NCI-H146 treated with DMSO at 0.1 percent for 48 hours (cell line): ENCODE data around the gene DPF3.

ENCODE experiments used
- DNase-seq: peaks from one replicate; lab custom pipeline; 2025; ENCODE audit not compliant: unreplicated experiment; lab: John Stamatoyannopoulos, UW

Gene DPF3

GRCh38 chr14:72904840-72905561, 11.1 kb upstream of the DPF3 start:
- no peak for DNase-seq

DNA sequence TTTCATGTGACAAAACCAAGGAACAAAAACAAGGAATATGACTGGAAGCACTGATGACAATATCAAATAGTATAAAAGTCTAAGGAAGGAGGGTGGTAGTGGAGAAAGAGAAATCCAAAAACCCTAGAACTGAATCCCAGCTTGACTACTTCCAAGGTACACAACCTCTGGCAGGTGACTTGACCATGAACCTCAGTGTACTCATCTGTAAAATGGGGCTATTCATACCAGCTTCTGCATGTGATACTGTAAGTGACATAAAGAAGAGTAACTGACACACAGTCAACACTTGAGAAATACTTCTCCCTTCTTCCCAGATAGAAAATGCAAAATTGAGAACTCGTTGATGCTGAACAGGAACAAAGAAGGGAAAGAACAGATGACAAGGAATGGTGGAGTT, 10.3 kb upstream of the DPF3 start:
- no peak for DNase-seq

DNA sequence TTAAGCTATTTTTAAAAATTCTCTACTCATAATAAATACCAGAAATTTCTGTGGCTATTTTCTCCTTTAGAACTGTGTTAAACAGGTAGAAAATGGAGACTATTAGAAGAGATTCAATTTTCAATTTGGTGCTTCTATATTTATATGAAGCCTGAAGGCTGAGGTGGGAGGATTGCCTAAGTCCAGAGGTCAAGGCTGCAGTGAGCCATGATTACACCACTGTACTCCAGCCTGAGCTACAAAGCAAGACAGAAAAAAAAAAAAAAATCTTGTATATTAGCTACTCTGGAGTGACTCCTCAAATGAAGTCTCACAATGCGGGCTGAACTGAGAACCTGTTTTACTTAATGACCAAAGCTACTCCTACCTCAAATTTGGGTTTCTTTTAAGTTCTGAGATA, 9.8 kb upstream of the DPF3 start:
- no peak for DNase-seq

DNA sequence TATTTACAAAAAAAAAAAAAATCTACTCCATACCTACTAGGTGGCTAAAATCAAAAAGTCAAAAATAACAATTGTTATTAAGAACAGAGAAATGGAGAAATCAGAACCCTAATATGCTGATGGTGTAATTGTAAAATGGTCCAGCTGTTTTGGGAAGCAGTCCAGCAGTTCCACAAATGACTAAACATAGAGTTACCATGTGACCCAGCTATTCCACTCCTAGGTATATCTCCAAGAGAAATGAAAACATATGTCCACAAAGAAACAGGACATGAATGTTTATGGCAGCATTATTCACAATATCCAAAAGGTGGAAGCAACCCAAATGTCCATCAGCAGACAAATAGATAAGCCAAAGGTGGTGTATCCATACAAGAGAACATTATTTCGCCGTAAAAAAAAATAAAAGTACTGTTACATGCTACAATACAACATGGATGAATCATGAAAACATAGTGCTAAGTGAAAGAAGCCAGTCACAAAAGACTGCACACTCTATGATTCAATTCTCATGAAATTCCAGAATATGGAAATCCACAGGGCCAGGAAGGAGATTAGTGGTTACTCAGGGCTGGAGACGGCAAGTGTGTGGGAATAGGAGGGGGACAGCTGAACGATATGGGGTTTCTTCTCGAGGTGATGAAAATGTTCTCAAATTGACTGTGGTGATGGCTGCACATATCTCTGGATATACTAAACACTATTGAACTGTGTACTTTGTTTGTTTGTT, 9.1 kb upstream of the DPF3 start:
- DNase-seq: no peak

GRCh38 chr14:72901361-72901760, 7.5 kb upstream of the DPF3 start:
- no peak for DNase-seq

- DNase-seq: no peak
These were observed 4.5 kb upstream of the DPF3 start for GRCh38 chr14:72898448-72898847.

DNA sequence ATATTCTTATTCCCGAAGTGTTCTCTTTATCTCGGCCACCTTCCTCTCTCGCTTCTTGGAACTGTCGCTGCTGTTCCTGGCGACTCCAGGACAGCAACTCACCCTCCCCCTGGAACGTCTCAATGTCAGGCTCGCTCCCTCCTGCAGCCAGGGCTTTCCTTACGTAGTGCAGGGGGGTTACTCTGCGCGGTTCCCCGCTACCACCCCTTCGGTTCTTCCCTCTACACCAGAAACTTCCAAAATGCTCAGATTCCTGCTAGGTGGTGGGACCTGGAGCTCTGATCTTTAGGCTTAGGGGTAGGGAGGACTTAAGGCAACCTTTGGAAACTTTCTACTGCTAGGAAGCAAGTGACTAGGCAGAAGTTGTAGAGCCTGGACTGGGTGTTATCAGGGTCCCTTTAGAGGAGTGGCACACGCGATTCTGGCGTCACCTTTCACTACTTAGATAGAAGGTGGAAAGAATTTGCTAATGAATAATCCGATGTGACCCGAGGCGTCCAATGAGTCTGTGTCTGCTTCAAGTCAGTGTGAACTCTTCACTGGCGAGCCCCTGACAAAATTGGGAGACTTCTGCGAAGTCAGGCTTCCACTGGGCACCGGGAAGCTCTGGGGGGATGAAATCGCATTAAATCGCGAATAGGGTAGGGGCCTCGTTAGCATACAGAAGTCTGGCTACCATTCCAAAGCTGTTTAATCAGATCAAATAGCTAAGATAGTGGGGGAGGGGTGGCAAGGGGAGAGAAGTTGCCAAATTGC, 900 bp upstream of the DPF3 start:
- DNase-seq: no peak

- DNase-seq: no peak
These were observed 372 bp upstream of the DPF3 start for GRCh38 chr14:72894323-72894622.

DNA sequence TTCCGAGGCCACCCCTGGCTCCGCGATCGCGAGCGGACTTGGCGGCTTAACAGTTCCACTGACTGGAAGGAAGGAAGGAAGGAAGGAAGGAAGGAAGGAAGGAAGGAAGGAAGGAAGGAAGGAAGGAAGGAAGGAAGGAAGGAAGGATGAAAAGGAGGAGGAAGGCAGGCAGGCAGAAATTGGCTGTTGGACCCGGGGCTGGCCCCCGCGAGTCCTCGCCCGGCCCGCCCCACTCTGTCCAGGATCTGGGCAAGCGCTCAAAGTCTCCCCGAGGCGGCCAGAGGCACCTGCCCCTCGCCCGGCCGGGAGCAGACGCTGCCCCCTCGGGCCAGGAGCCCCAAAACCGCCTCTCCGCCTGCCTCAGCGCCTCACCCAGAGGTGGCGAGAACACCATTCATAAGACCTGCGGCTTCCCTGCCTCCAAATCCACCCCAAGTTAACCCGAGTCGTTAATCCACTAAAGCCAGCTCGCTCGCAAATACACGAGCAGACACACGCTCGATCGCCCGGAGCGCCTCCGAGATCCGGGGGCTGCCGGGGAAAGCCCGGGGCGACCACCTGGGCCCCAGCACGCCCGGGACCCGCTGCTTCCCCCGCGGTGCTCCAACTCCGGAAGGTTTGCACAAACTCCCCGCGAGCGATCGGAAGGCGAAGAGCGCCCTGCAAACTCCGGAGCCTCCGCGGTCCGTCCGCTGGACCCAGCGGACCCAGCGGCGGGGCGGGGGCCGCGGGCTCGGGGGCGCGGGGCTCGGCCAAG, 844 bp downstream of the DPF3 start:
- DNase-seq: no peak

- no peak for DNase-seq
These were observed 1.6 kb downstream of the DPF3 start for GRCh38 chr14:72892103-72892878.

DNA sequence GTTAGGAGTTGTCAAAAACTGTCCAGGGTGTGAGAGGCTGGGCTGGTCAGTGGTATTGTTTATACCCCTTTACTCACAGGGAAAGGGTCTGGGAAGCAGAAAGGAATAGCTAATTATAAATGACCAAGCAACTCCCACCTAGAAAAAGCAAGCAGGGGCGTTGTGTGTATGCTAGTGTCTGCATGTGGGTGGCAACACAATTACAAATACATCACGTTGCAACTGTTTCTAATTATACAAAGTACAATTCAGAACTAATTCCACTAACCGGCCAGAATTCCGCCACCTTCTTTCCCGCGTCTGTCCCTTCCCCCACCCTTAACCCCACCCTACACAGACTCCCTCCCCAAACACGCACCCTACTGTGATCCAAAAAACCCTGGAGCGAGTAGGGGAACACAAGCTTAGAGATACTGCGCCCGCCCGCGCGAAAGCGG, 2.2 kb downstream of the DPF3 start:
- DNase-seq: no peak

DNA sequence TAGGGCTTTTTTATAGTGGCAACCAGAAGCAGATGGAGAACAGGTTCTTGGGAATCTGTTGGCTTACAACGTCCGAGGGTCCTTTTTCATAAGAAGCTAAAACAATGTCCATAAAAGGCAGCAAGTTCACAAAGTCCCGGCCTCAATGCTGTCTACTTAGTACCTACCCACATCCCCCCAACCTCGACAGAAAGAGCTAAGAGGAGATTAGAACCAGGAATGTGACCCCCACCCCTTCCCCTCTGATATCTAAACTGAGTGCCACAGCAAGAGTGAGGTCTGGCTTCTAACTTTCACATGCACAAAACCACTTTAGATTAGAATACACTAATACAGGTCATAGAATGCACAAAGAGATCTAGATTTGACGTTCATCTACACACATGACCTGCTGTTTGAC, 4.5 kb downstream of the DPF3 start:
- no peak for DNase-seq

- DNase-seq: no peak
These were observed 5.2 kb downstream of the DPF3 start for GRCh38 chr14:72888636-72889201.

- DNase-seq: no peak
These were observed 5.7 kb downstream of the DPF3 start for GRCh38 chr14:72888192-72888591.

DNA sequence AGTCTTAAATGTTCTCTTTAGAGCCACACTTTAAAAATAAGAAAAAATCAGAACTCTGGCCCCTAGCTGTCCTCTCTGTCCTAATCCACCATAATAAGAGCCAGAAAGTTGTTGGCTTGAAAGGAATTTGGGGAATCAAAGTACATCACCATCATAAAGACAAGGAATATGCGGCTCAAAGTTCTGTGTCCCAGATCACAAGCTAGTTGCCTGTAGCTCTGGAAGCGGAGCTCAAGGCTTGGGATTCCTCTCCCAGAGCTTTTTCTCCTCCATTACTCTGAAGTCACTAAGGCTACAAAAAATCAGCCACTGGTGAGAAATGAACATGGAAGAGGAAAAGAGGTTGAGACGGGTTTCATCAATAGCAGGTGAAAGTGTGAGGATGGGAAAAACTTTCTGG, 6.4 kb downstream of the DPF3 start:
- no peak for DNase-seq

DNA sequence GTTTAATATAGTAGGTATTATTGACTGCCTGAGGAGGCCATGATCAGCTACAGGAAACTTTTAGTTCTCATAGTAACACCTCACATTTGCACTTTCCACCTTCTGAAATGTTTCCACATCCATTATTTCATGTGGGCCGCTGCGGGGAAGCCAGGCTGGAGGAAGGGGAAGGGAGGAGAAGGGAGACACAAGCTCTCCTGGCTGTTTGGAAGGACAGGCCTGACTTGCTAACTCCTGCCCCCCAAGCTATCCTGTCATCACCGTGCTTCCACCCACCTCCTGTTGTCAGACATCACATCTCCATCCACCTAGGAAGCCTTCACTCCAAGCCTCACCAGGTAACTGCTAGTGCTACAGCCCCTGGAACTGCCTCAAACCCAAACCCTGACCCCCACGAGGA, 9.5 kb downstream of the DPF3 start:
- no peak for DNase-seq

GRCh38 chr14:72883961-72884360, 9.9 kb downstream of the DPF3 start:
- no peak for DNase-seq

DNA sequence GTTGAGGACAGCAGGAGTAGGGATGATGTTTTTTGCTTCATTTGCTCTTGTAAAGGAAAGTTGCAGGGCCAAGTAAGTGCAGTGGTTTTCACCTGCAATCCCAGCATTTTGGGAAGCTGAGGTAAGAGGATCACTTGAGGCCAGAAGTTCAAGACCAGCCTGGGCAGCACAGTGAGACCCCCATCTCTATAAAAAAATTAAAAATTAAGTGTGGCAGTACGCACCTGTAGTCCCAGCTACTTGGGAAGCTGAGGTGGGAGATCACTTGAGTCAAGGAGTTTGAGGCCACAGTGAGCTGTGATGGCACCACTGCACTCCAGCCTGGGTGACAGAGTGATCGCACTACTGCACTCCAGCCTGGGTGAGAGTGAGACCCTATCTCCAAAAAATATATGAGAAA, 10.8 kb downstream of the DPF3 start:
- DNase-seq: no peak

DNA sequence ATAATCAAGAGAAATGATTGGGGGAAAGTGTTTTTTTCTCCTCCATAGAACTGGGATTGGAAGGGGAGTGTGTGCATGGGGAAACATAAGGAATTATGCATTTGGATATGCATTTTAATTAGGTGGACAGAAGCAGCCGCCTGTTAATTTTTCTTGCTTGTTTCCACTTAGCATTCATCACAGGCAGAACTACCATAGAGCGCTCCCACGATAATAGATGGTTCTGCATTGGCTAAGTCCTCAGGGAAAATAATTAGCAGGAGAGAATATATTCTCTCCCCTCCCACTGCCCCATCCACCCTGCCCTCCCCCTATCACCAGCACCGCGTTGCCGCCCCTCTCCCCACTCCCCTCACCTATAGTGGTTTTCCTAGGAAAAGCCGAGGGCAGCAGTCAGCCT, 11.4 kb downstream of the DPF3 start:
- no peak for DNase-seq

DNA sequence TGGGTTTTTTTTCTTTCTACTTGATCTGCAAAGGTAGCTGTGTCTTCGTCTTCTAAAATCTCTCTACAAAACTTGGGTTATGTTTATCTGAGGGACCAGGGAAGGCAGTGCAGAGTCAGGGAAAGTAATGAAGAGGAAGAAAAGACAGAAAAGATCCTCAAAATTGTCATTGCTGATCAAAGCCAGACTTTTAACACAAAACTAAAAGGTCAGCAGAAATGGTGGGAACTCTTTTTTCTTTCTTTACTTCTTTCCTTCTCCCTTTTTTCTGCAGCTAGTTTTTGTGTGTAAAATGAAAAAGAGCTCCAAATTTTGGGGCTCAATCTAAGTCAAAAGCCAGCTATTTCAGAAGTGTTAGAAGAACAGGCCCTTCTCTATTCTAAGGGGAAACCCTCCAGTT, 11.9 kb downstream of the DPF3 start:
- DNase-seq: no peak
